ENCODE data around the gene ARHGEF28. TPM values are rescaled to one million over a fixed set of nuclear protein-coding genes. Genes with fewer than 3 reads are reported as not detected.
A peak's percentile ranks its signal among the peaks of the same experiment; 100 is the strongest.

ARHGEF28 gene
- total RNA-seq, 1 experiment from 2014 or later: 5.8 TPM

DNA sequence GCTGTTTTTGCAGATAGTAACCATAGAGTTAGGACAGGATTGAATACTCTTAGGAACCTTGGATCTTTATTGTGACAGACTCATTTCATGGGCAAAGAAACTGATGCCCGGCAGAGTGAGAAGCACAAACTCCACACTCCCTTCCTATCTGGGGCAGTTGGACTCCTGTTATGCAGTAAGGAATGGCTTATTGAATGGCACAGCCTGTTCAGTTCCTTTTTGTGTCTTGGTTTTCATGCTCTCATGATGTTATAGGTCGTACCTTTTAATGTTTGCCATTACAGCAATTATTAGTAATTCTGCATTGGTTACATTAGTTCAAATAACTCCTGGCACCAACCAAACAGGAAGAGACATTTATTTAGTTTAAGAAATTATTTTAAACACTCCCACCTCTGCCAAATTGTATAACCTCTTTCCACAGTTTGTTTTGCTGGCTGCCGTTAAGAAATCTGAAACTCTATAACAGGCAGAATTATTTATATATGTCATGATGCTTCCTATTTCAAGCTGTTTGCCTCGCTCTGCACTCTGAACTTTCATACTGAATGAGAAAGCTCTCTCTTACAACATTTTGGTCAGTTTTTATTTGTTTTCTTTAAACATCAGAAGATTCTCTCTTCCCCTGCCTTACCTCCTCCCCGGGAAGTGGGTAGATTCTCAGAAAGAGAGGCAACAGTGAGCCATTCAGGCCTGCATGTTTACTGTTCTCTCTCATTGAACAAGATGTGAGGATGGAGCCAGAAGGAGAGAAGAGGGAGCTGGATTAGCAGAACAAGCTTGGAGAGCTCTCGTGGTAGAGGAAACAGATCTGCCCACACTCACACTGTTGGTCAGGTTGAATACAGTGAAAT, 144.4 kb downstream of the ARHGEF28 start:
- DNase-seq: no peak
- Histone ChIP-seq H3K27me3 (no peaks in the 10 kb centered on the region), H3K36me3 (0 out of 2 replicates have a peak, but pooled peaks cover 3% of the 10 kb centered on the region), H3K4me1 (no peaks in the 10 kb centered on the region), H3K27ac (no peak overlapping the region), H3K9me3 (replicated peaks) (peaks cover 20% of the 10 kb centered on the region; the same call in 1 of the 2 replicates), H3K4me3 (no peak overlapping the region)

GRCh38 chr5:73774924-73775323, 148.9 kb downstream of the ARHGEF28 start:
- Histone ChIP-seq H3K36me3 (no peaks in the 10 kb centered on the region), H3K27ac (no peak overlapping the region), H3K4me3 (no peak overlapping the region), H3K27me3 (no peaks in the 10 kb centered on the region), H3K4me1 (no peaks in the 10 kb centered on the region), H3K9me3 (replicated peaks) (0 out of 2 replicates have a peak, but pooled peaks cover under 1% of the 10 kb centered on the region)
- DNase-seq: no peak

DNA sequence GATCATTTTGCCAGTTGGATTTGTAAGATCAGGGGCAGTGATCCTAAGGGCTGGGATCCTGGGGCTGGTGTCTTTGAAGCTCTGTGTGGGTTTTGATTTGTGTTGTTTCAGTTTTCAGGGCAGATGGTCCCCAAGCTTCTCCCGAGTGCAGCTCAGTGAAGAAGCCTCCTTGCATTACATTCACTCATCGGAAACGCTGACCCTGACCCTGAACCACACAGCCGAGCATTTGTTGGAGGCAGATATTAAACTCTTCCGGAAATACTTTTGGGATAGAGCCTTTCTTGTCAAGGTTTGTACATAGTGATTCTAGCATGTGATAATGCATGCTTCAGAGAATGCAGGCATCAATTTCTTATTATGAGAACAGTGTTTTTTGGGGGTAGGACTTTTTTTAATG, 150.4 kb downstream of the ARHGEF28 start:
- Histone ChIP-seq H3K4me3 (no peak overlapping the region), H3K36me3 (no peaks in the 10 kb centered on the region), H3K27ac (no peak overlapping the region), H3K9me3 (replicated peaks) (no peaks in the 10 kb centered on the region), H3K27me3 (no peaks in the 10 kb centered on the region), H3K4me1 (no peaks in the 10 kb centered on the region)
- no peak for DNase-seq

DNA sequence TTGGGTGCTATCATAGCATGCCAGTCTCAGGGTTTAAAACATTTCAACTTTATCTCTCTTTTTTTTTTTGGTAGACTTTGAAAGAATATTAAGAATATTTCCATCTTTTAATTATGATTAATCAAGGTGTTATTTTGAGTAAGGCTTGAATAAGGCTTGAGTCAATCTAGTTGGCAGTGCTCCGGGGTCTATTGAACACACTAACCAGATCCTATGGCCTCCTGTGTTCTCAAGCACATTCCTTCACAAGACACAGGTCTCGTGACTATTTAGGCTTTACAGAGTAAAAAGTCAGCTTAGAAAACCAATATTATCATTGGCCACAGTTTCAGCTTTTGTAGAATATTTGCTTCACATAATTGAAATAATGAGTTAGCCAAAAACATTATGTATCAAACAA, 151.2 kb downstream of the ARHGEF28 start:
- H3K4me3 ChIP-seq: no peak overlapping the region
- H3K4me1 ChIP-seq: no peaks in the 10 kb centered on the region
- H3K36me3 ChIP-seq: no peaks in the 10 kb centered on the region
- DNase-seq: no peak
- no peak overlapping the region for H3K27ac ChIP-seq
- H3K27me3 ChIP-seq: no peaks in the 10 kb centered on the region
- H3K9me3 ChIP-seq (replicated peaks): no peaks in the 10 kb centered on the region

DNA sequence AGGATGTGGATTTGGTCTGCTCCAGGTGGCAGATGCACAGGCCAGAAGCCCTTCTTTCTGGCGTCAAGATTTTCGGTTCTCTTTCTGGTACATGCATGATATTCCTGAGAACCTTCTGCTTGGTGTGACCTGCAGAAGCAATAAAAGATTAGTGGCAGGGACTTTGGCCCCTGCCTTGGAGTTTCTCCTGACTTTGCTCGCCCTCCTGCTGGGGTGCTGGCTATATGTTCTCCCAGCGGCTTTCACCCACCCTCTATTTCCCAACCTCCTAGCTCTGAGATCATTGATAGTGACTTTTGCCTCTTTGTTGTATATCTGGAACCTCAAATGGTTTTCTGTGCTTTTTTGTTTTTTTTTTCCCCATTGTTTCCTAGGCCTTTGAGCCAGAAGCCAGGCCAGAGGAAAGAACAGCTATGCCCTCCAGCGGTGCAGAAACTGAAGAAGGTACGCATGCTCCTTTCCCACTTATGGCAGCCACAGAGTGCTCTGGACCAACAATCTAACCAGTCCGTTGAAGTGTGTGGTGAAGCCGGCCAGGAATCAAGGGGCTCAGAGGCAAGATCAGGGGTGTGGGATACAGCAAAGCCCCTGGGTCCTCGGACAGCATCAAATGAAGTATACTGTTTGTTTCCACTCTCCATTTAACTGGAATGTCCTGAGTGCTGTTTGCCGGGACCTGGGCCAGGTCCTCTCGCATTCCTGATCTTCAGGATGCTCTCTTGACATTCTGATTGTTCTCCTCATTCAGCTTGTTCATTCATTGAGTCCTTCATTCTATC, 154.5 kb downstream of the ARHGEF28 start:
- Histone ChIP-seq H3K36me3 (no peaks in the 10 kb centered on the region), H3K4me1 (no peaks in the 10 kb centered on the region), H3K4me3 (no peak overlapping the region), H3K27ac (no peak overlapping the region), H3K9me3 (replicated peaks) (no peaks in the 10 kb centered on the region), H3K27me3 (no peaks in the 10 kb centered on the region)
- DNase-seq: no peak

DNA sequence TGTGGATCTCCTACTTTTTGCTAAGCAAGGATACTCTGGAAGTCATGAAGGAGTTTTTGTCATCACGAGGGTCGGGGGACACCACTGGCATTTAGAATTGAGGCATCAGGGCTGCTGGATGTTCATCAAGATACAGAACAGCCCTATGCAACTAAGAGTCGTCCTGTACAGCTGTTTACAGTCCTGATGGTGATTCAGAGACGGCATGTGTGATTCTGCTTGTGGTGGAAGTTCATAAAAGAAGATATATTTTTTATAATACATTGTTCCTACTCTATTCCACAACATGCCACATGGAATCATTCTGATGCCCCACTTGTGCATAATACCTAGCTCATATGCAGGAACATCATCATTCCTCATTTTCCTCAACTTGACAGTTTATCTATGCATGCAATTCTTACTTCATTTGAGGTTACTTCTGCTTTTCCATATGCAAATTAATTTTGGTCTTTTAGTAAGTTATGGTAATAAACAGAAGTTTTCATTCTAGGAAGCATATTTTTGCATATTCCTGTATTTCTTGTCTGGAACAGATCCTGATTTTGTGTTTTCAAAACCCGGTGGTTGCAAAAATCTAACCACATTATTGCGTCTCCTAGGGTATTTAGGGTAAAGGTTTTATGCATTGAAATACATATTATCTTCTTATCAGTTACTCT, 155.2 kb downstream of the ARHGEF28 start:
- Histone ChIP-seq H3K4me3 (no peak overlapping the region), H3K4me1 (no peaks in the 10 kb centered on the region), H3K9me3 (replicated peaks) (no peaks in the 10 kb centered on the region), H3K36me3 (no peaks in the 10 kb centered on the region), H3K27ac (no peak overlapping the region), H3K27me3 (no peaks in the 10 kb centered on the region)
- no peak for DNase-seq

DNA sequence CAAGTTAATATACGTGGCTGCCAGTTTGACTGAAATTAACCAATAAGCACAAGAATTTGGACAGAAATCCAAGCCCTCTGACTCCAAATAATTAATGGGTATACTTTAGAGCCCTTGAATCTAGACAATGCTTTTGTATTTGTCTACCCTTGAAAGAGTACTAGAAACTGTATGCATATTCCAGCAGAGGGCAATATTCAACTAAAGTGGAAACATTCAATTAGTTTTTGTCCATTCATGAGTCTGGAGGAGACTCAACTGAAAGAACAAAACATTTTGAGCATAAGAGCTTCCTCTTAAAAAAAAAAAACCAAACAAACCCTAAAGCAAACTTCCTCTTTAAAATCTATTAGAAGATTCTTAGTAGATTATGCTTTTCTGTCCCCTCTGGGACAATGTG, 157.8 kb downstream of the ARHGEF28 start:
- peak in 1 of 2 experiments; percentile 47 for DNase-seq
- Histone ChIP-seq H3K36me3 (no peaks in the 10 kb centered on the region), H3K4me1 (0 out of 2 replicates have a peak, but pooled peaks cover 2% of the 10 kb centered on the region)

GRCh38 chr5:73786043-73786831, 160.2 kb downstream of the ARHGEF28 start:
- DNase-seq: no peak
- Histone ChIP-seq H3K36me3 (no peaks in the 10 kb centered on the region), H3K27me3 (no peaks in the 10 kb centered on the region)

More for the DNA sequence above, 157.8 kb downstream of the ARHGEF28 start:
- H3K4me3 ChIP-seq: no peak overlapping the region
- H3K27me3 ChIP-seq: no peaks in the 10 kb centered on the region
- no peak overlapping the region for H3K27ac ChIP-seq
- H3K9me3 ChIP-seq (replicated peaks): no peaks in the 10 kb centered on the region

GRCh38 chr5:73789851-73790281, 163.9 kb downstream of the ARHGEF28 start:
- DNase-seq: peak in 1 of 2 experiments; percentile 28
- H3K36me3 ChIP-seq: no peaks in the 10 kb centered on the region
- H3K9me3 ChIP-seq (replicated peaks): no peaks in the 10 kb centered on the region
- peaks cover 8% of the 10 kb centered on the region; the same call in 1 of the 2 replicates for H3K4me1 ChIP-seq
- no peak overlapping the region for H3K4me3 ChIP-seq
- no peak overlapping the region for H3K27ac ChIP-seq
- H3K27me3 ChIP-seq: no peaks in the 10 kb centered on the region

More at GRCh38 chr5:73786043-73786831, 160.2 kb downstream of the ARHGEF28 start:
- Histone ChIP-seq H3K4me3 (no peak overlapping the region), H3K9me3 (replicated peaks) (no peaks in the 10 kb centered on the region), H3K4me1 (0 out of 2 replicates have a peak, but pooled peaks cover 2% of the 10 kb centered on the region), H3K27ac (no peak overlapping the region)

DNA sequence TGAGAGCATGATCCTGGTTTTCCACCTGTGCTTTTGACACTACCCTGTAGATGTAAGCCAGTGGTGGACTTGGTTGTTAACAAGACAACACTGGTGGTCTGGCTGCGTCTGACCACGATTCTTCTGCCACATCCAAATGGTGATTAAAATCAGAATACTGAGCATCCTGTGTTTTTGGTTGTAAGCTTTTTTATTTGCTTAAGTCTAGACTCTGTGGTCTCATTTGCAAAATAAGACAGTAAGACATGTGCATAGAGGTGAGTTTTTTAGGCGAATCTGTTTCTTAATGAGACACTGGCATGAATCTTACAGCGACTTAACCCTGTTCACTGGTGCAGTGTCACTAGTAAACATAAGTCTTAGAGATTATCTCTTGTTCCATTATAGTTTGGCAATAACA, 165.4 kb downstream of the ARHGEF28 start:
- Histone ChIP-seq H3K36me3 (no peaks in the 10 kb centered on the region), H3K27ac (no peak overlapping the region), H3K4me3 (no peak overlapping the region), H3K27me3 (no peaks in the 10 kb centered on the region), H3K9me3 (replicated peaks) (no peaks in the 10 kb centered on the region), H3K4me1 (peaks cover 8% of the 10 kb centered on the region; the same call in 1 of the 2 replicates)
- DNase-seq: peak; percentile 11 to 22

- Histone ChIP-seq H3K9me3 (replicated peaks) (no peaks in the 10 kb centered on the region), H3K27me3 (no peaks in the 10 kb centered on the region), H3K4me1 (peaks cover 6% of the 10 kb centered on the region; the same call in 1 of the 2 replicates), H3K36me3 (no peaks in the 10 kb centered on the region), H3K27ac (no peak overlapping the region), H3K4me3 (no peak overlapping the region)
- peak; percentile 63 to 89 for DNase-seq
These were observed 166.8 kb downstream of the ARHGEF28 start for GRCh38 chr5:73792687-73793320.

DNA sequence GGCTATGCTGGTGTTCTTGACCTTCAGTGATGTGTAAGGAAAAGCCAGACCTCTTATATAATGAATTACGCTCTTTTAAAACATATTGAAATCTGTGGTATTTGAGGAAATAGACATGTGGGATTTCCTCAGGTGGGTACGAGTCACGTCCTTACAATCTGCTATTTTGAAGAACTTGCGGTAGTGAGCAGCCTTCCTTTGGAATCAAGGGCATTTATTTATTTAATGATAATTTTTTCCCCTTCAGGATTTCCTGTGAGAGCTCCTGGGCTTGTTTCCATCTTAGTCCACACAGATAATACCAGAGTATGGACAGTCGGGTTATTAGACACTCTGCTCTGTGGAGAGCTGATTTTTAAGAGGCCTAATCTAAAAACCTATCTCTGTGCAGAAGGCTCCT, 167.9 kb downstream of the ARHGEF28 start:
- Histone ChIP-seq H3K4me3 (no peak overlapping the region), H3K27ac (no peak overlapping the region), H3K36me3 (no peaks in the 10 kb centered on the region), H3K9me3 (replicated peaks) (no peaks in the 10 kb centered on the region), H3K4me1 (peaks cover 6% of the 10 kb centered on the region; the same call in 1 of the 2 replicates), H3K27me3 (no peaks in the 10 kb centered on the region)
- no peak for DNase-seq
